Common myeloid progenitor, CD34-positive (primary cell): ENCODE results near the gene ARMCX5.

Experiments
- CTCF ChIA-PET: fragments of 350-600 bp; sonication (Branson Sonifier 250); formaldehyde crosslinking; loops from one replicate; lab custom pipeline; 2021; ENCODE audit warnings: antibody characterized with exemption; lab: Charles Lee
- POLR2A ChIA-PET: fragments of 350-600 bp; sonication (Branson Sonifier 250); formaldehyde crosslinking; loops from one replicate; lab custom pipeline; 2021; ENCODE audit warnings: antibody characterized with exemption; lab: Charles Lee
- DNase-seq, 3 donors: peaks; one replicate each; pipeline versions ENCODE4 v3.0.0 to v3.0.0-alpha.2; 2013
- H3K27ac ChIP-seq, 2 experiments: 1 replicate in 1 of 2; 2 replicates in 1 of 2; pipeline ENCODE4 v1.7.0; 2013; ENCODE audit warnings: inconsistent platforms in 2 of 2, low read length in 2 of 2, mild to moderate bottlenecking in 2 of 2, low read depth in 1 of 2, moderate library complexity in 1 of 2; ENCODE audit not compliant: severe bottlenecking in 2 of 2, insufficient read depth in 1 of 2, poor library complexity in 1 of 2
- H3K27me3 ChIP-seq, 5 experiments: replicated peaks in 2 of 5; 1 replicate in 3 of 5; 2 replicates in 2 of 5; pipeline versions ENCODE4 v1.6.1 to v1.7.0; 2013; ENCODE audit warnings: low read length in 4 of 5, mild to moderate bottlenecking in 2 of 5, moderate library complexity in 2 of 5, inconsistent platforms in 1 of 5; ENCODE audit not compliant: insufficient read depth in 5 of 5, control insufficient read depth in 4 of 5
- H3K36me3 ChIP-seq, 4 experiments: 1 replicate in 2 of 4; 2 replicates in 2 of 4; pipeline versions ENCODE4 v1.6.1 to v1.7.0; 2013; ENCODE audit warnings: low read length in 3 of 4, control low read depth in 1 of 4, mild to moderate bottlenecking in 1 of 4; ENCODE audit not compliant: control insufficient read depth in 4 of 4, insufficient read depth in 4 of 4
- H3K4me1 ChIP-seq, 4 experiments: 1 replicate in 3 of 4; 2 replicates in 1 of 4; pipeline versions ENCODE4 v1.6.1 to v1.7.1; 2013; ENCODE audit warnings: low read length in 3 of 4, mild to moderate bottlenecking in 3 of 4, control low read depth in 1 of 4, inconsistent platforms in 1 of 4, moderate library complexity in 1 of 4; ENCODE audit not compliant: control insufficient read depth in 4 of 4, insufficient read depth in 4 of 4; ENCODE audit errors: control extremely low read depth in 1 of 4
- H3K4me3 ChIP-seq, 7 experiments: 1 replicate in 4 of 7; 2 replicates in 3 of 7; pipeline versions ENCODE4 v1.5.1 to v1.7.0; 2013; ENCODE audit warnings: mild to moderate bottlenecking in 7 of 7, low read length in 6 of 7, moderate library complexity in 6 of 7, inconsistent platforms in 2 of 7, low read depth in 2 of 7, control low read depth in 1 of 7; ENCODE audit not compliant: insufficient read depth in 4 of 7, control insufficient read depth in 1 of 7; ENCODE audit errors: extremely low read depth in 1 of 7
- H3K9me3 ChIP-seq, 5 experiments: 1 replicate in 4 of 5; 2 replicates in 1 of 5; pipeline versions ENCODE4 v1.6.1 to v1.7.1; 2013; ENCODE audit warnings: low read length in 4 of 5, mild to moderate bottlenecking in 2 of 5, inconsistent platforms in 1 of 5, low read depth in 1 of 5, moderate library complexity in 1 of 5; ENCODE audit not compliant: control insufficient read depth in 4 of 5, insufficient read depth in 2 of 5; ENCODE audit errors: control extremely low read depth in 1 of 5
- WGBS: methylation state at CpG from one replicate; pipeline ENCODE4 v1.1.5; 2013; ENCODE audit not compliant: insufficient coverage; 5-methylcytosine and 5-hydroxymethylcytosine counted together

ARMCX5 gene

GRCh38 chrX:102604327-102604726, 5.0 kb downstream of the ARMCX5 start:
- Histone ChIP-seq H3K27me3 (no peaks in the 10 kb centered on the region), H3K4me1 (peaks cover 0 to 8% (median 0%) of the 10 kb centered on the region in 4 experiments), H3K27ac (no peak overlapping the region), H3K4me3 (no peak overlapping the region), H3K9me3 (peaks cover 0 to 3% (median 0%) of the 10 kb centered on the region in 5 experiments), H3K36me3 (peaks cover 0 to 17% (median 4%) of the 10 kb centered on the region in 4 experiments)
- DNase-seq = no peak
- CTCF ChIA-PET = interaction anchor here (1.2 kb wide), 1 partner anchor 44 kb away, joined by 3 read pairs; no protein-coding TSS in a partner anchor
- POLR2A ChIA-PET = no interaction called here
- WGBS = no CpG with 5 or more reads among the region's 1 CpG

GRCh38 chrX:102606115-102606514, 6.8 kb downstream of the ARMCX5 start:
- DNase-seq = no peak
- WGBS = no CpG with 5 or more reads among the region's 1 CpG

GRCh38 chrX:102610905-102611304, 11.6 kb downstream of the ARMCX5 start:
- no peak for DNase-seq
- WGBS = 79% methylated on average over 4 of the region's 4 CpGs
- Histone ChIP-seq H3K36me3 (peaks cover 0 to 7% (median 1%) of the 10 kb centered on the region in 4 experiments), H3K27me3 (no peaks in the 10 kb centered on the region), H3K4me1 (no peaks in the 10 kb centered on the region), H3K4me3 (no peak overlapping the region), H3K9me3 (peaks cover 0 to 1% (median 0%) of the 10 kb centered on the region in 5 experiments), H3K27ac (no peak overlapping the region)
- ChIA-PET POLR2A (no interaction called here), CTCF (no interaction called here)

More at GRCh38 chrX:102606115-102606514, 6.8 kb downstream of the ARMCX5 start:
- peaks cover 0 to 20% (median 4%) of the 10 kb centered on the region in 4 experiments for H3K36me3 ChIP-seq
- POLR2A ChIA-PET = no interaction called here
- no peak overlapping the region for H3K4me3 ChIP-seq
- H3K27me3 ChIP-seq = no peaks in the 10 kb centered on the region
- H3K27ac ChIP-seq = no peak overlapping the region
- no peaks in the 10 kb centered on the region for H3K9me3 ChIP-seq
- CTCF ChIA-PET = no interaction called here
- H3K4me1 ChIP-seq = no peaks in the 10 kb centered on the region

- ChIA-PET POLR2A (no interaction called here), CTCF (no interaction called here)
- Histone ChIP-seq H3K27me3 (no peaks in the 10 kb centered on the region), H3K36me3 (peaks cover 0 to 11% (median 0%) of the 10 kb centered on the region in 4 experiments), H3K27ac (no peak overlapping the region), H3K9me3 (peaks cover 0 to 13% (median 6%) of the 10 kb centered on the region in 5 experiments), H3K4me3 (no peak overlapping the region), H3K4me1 (no peaks in the 10 kb centered on the region)
- 92% methylated on average over 5 of the region's 6 CpGs for WGBS
- no peak for DNase-seq
These were observed 24.8 kb downstream of the ARMCX5 start for GRCh38 chrX:102624105-102624504.

- H3K36me3 ChIP-seq = peaks cover 0 to 11% (median 0%) of the 10 kb centered on the region in 4 experiments
- WGBS = no CpG with 5 or more reads among the region's 1 CpG
- H3K27me3 ChIP-seq = no peaks in the 10 kb centered on the region
- DNase-seq = peak in 2 of 3 donors; percentile 9 to 13
- CTCF ChIA-PET = no interaction called here
- peaks cover 0 to 5% (median 0%) of the 10 kb centered on the region in 5 experiments for H3K9me3 ChIP-seq
- POLR2A ChIA-PET = no interaction called here
- no peaks in the 10 kb centered on the region for H3K4me1 ChIP-seq
- no peak overlapping the region for H3K4me3 ChIP-seq
- no peak overlapping the region for H3K27ac ChIP-seq
These were observed 28.3 kb downstream of the ARMCX5 start for GRCh38 chrX:102627640-102628039.

GRCh38 chrX:102637561-102637960, 38.2 kb downstream of the ARMCX5 start:
- 67% methylated on average over 1 of the region's 1 CpG for WGBS
- POLR2A ChIA-PET = no interaction called here
- peaks cover 0 to 7% (median 0%) of the 10 kb centered on the region in 5 experiments for H3K9me3 ChIP-seq
- peaks cover 0 to 3% (median 2%) of the 10 kb centered on the region in 4 experiments for H3K36me3 ChIP-seq
- no peak overlapping the region for H3K4me3 ChIP-seq
- H3K4me1 ChIP-seq = no peaks in the 10 kb centered on the region
- H3K27ac ChIP-seq = no peak overlapping the region
- CTCF ChIA-PET = no interaction called here
- no peaks in the 10 kb centered on the region for H3K27me3 ChIP-seq
- no peak for DNase-seq

GRCh38 chrX:102650903-102651241, 51.6 kb downstream of the ARMCX5 start:
- Histone ChIP-seq H3K36me3 (no peaks in the 10 kb centered on the region), H3K9me3 (no peaks in the 10 kb centered on the region), H3K4me3 (peak overlapping the region; percentile 53 to 77 (median 58)), H3K27me3 (no peaks in the 10 kb centered on the region), H3K27ac (no peak overlapping the region), H3K4me1 (peaks cover 0 to 6% (median 3%) of the 10 kb centered on the region in 4 experiments)
- POLR2A ChIA-PET = interaction anchor here (0.6 kb wide), 1 partner anchor 51 kb away, joined by 3 read pairs; no protein-coding TSS in a partner anchor
- WGBS = 36% methylated on average over 19 of the region's 23 CpGs
- peak in 1 of 3 donors; percentile 28 for DNase-seq
- CTCF ChIA-PET = no interaction called here
